Thymus (tissue), 11 donors: ENCODE measurements around the gene HSPA2. TPM values are rescaled to one million over a fixed set of nuclear protein-coding genes. Genes with fewer than 3 reads are reported as not detected.

Experiments used
- DNase-seq, 9 donors: peaks; one replicate each; pipeline ENCODE4 v3.0.0-alpha.2; 2013; ENCODE audit warnings: low spot score in 9 of 9, low read depth in 6 of 9, missing footprints in 1 of 9
- H3K27ac ChIP-seq, 2 donors: one replicate each; pipeline ENCODE4 v1.5.1; 2013; ENCODE audit warnings: control low read depth in 1 of 2, low read depth in 1 of 2, low read length in 1 of 2, mild to moderate bottlenecking in 1 of 2, moderate library complexity in 1 of 2
- H3K27me3 ChIP-seq, 2 donors: one replicate each; pipeline ENCODE4 v1.5.1; 2013; ENCODE audit warnings: low read length in 1 of 2; ENCODE audit not compliant: control insufficient read depth in 2 of 2, insufficient read depth in 1 of 2
- H3K36me3 ChIP-seq, 2 donors: one replicate each; pipeline ENCODE4 v1.5.1; 2013; ENCODE audit warnings: low read length in 1 of 2, mild to moderate bottlenecking in 1 of 2, moderate library complexity in 1 of 2; ENCODE audit not compliant: control insufficient read depth in 2 of 2, insufficient read depth in 2 of 2
- H3K4me1 ChIP-seq, 2 donors: one replicate each; pipeline ENCODE4 v1.5.1; 2013; ENCODE audit warnings: low read length in 2 of 2; ENCODE audit not compliant: control insufficient read depth in 2 of 2, insufficient read depth in 2 of 2
- H3K4me3 ChIP-seq, 2 donors: one replicate each; pipeline ENCODE4 v1.5.1; 2013; ENCODE audit warnings: low read length in 2 of 2, control low read depth in 1 of 2, mild to moderate bottlenecking in 1 of 2
- H3K9me3 ChIP-seq, 2 donors: one replicate each; pipeline ENCODE4 v1.5.1; 2013; ENCODE audit warnings: low read length in 1 of 2, mild to moderate bottlenecking in 1 of 2; ENCODE audit not compliant: control insufficient read depth in 2 of 2, insufficient read depth in 1 of 2
- WGBS: extraction: QIAGEN DNeasy Blood & Tissue Kit; methylation state at CpG from one replicate; pipeline ENCODE4 v1.1.7; 2013; 5-methylcytosine and 5-hydroxymethylcytosine counted together
- polyA plus RNA-seq: library from polyadenylated mRNA; stranded (reverse); fragments of 200-250 nt; gene quantifications from one replicate; pipeline ENCODE4 v1.2.3, GENCODE V29; 2013
- total RNA-seq: library from RNA; stranded (reverse); fragments of 120-200 nt; gene quantifications from one replicate; pipeline ENCODE4 v1.2.4, GENCODE V29; 2013
- donor health status: healthy.

HSPA2 gene
- total and polyA plus RNA-seq, 2 donors = 3.0 to 7.7 TPM

DNA sequence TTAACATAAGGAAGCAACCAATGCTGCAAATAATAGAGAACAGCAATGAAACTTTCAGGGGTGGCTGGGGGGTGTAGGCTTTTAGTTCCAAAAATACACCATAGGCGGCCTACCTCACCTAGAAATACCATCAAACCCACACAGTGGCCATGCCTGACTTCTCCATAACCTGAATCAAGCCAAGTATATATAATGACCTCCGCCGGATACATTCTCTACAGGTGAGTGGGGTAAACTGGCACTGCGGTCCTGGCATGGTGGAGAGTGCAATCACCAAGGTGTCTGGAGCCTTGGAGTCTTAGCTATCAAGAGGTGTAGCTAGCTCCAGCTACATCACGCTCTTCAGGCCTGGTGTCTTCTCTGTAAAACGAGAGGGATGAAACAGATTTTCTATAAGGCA lies 38.1 kb upstream of the HSPA2 start:
- peaks cover 0 to 8% of the 10 kb centered on the region in 2 donors for H3K36me3 ChIP-seq
- no peaks in the 10 kb centered on the region for H3K9me3 ChIP-seq
- H3K27ac ChIP-seq = peak overlapping the region; percentile 99
- 42% methylated on average over 6 of the region's 6 CpGs for WGBS
- peak in 2 of 9 donors; percentile 22 to 35 for DNase-seq
- H3K27me3 ChIP-seq = no peaks in the 10 kb centered on the region
- H3K4me1 ChIP-seq = peaks cover 16 to 45% of the 10 kb centered on the region in 2 donors
- peak overlapping the region; percentile 76 to 91 for H3K4me3 ChIP-seq

DNA sequence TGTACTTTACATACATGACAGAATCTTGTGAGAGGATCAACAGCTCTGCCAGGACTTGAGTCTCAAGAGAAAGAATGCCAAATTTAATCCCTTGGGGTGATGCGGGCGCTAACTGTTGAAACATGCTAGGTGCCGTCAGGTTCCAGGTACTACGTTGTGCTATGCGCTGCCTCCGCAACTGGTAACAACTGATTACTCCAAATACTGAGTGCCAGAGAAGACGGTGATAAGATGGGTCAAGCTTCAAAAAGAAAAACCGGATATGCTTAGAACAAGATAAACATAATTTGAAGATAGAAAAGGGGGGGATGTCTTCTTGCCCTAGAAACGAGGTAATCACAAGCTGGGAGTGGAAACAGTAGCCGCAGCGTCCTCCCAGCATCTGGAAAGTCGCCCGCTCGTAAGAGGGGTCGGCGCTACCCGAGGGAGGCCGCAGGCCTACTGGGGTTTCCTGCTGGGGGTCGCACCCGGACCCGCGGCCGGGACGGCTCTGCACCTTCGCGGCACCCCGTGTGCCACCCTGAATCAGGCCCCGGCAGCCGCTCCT lies 37.6 kb upstream of the HSPA2 start:
- H3K9me3 ChIP-seq = no peaks in the 10 kb centered on the region

DNA sequence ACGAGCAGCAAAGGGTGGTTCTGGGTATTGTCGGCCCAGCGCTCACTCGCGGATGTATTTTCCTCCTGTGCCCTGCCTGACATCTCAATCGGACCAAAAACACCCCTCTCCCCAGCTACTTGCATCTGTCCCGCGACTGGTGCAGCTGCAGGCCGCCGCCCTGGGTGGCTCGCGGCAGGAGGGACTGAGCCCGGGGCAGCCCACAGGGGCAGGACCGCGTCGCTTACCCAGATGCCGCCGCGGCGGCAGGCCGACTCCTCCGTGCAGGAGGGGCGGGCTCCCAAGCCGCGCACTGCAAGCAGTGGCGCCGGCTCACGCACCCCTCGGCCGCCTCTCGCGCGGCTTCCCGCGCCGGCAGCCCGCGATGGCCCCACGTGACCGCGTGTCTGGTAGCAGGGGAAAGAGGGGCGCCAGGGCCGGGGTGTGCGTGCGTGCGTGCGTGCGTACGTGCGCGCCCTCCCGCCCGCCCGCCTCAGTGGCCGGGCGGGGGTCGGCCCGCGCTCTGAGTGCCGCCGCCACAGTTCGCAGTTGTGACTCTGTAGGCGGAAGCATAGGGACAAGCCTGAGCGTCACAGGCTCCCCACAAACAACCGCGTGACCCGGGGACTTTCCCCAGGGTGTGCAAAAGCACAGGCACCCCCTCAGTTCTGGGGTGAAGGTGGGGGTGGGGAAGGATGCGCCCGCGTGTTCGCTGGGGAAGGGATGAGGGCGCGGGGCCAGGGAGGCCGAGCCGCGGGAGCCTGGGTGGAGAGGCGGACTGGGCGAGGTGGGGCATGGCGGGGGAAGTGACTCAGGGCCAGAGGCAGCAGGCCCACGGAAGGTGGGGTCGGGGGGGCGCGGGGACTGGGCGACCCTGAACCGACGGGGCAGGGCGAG lies 36.9 kb upstream of the HSPA2 start, which contains the start of gene ZBTB25:
Gene ZBTB25 (minus strand): TSS at position 405 of the 876 bp plus-strand sequence. CDS start 13,305 bp downstream, outside the sequence.
- Histone ChIP-seq H3K9me3 (no peaks in the 10 kb centered on the region), H3K36me3 (no peaks in the 10 kb centered on the region), H3K4me1 (peaks cover 16 to 52% of the 10 kb centered on the region in 2 donors), H3K4me3 (peak within 1 kb of the TSS; percentile 90 to 91), H3K27ac (peak within 1 kb of the TSS; percentile 99), H3K27me3 (no peaks in the 10 kb centered on the region)
- peak in 8 of 9 donors; percentile 79 to 96 (median 88) for DNase-seq
- under 1% methylated on average over 87 of the region's 87 CpGs for WGBS

More for the DNA sequence above, 37.6 kb upstream of the HSPA2 start:
- Histone ChIP-seq H3K27me3 (no peaks in the 10 kb centered on the region), H3K4me3 (peak overlapping the region; percentile 76 to 91), H3K36me3 (peaks cover 0 to 4% of the 10 kb centered on the region in 2 donors), H3K4me1 (peaks cover 16 to 49% of the 10 kb centered on the region in 2 donors), H3K27ac (peak overlapping the region; percentile 99)
- peak in 4 of 9 donors; percentile 33 to 66 (median 46) for DNase-seq
- WGBS = under 1% methylated on average over 29 of the region's 29 CpGs

DNA sequence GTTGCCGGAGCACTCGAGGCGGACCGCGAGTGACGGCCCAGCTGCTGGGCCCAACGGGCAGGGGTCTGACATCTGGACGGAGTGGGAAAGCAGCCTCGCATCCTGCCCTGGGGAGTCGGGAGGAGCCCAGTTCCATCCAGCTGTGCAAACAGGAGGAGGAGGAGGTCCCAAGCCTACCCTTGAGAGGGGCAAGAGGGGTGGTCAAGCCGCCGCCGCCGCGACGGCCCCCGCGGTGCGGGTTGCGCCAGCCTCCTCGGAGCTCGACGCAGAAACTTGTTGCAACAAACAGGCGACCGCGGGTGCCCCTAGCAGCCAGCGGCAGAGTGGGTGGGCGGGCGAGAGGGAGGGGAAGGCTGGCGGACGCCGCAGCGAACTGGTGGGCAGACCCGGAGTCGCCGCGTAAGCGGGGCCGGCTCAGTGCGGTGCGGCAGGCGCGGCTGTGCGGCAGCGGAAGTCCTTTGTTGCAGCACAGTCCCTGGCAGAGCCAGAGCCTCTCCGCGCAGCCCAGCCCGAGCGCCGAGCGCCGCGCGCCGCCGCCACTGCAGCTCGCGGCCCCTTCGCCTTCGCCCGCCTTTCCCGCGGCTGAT lies 36.1 kb upstream of the HSPA2 start, which contains the start of gene ZBTB1:
Gene ZBTB1 (plus strand): TSS at position 461 of the 587 bp plus-strand sequence. CDS start 16,735 bp downstream, outside the sequence.
- peak in 8 of 9 donors; percentile 55 to 84 (median 65) for DNase-seq
- WGBS = under 1% methylated on average over 63 of the region's 63 CpGs
- Histone ChIP-seq H3K4me1 (peaks cover 13 to 56% of the 10 kb centered on the region in 2 donors), H3K9me3 (no peaks in the 10 kb centered on the region), H3K4me3 (peak within 1 kb of the TSS; percentile 90 to 91), H3K27ac (peak within 1 kb of the TSS; percentile 99), H3K27me3 (no peaks in the 10 kb centered on the region), H3K36me3 (no peaks in the 10 kb centered on the region)

DNA sequence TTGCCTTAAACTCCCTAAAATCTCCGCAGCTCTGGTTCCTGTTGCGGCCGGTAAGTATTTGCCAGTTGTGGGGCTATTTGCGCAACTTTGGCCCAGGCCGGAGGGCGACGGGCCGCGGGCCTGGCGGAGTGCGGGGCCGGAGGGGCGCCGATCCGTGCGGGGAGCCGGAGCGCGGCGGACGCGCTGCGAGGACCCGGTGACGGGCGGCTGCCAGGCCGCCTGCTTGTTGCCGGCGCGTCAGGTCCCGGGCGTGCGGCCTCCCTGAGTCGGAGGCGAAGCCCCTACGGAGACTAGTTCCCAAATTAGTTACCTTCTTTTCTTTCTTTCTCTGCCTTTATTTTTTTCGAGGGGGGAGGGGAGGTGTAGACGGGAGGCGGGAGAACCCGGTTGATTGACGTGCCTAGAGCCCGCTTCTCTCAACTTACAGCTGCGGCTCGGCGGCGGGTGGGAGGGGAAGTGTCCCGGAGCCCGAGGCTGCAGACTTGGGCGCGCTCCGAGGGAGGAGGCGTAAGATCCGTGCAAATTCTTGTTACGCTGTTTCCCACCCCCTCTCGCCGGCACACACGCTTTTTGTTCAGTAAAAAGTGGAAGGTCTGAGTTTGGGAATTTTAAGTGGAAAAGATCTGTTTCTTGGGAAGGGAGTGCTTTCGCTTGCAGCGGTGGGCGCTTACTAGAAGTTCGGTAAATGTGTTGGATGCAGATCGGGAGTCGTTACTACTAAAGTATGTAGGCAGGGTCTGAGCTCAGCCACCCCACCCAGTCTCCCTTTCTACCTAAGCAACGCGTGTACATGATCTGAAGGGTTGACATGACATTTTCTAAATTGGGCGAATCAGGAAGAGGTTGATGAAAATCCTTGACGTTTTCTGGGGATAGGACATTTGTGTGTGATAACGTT lies 35.4 kb upstream of the HSPA2 start:
- H3K27ac ChIP-seq = peak overlapping the region; percentile 99
- peak; percentile 83 to 96 (median 89) for DNase-seq
- H3K36me3 ChIP-seq = no peaks in the 10 kb centered on the region
- peak overlapping the region; percentile 90 to 91 for H3K4me3 ChIP-seq
- H3K9me3 ChIP-seq = no peaks in the 10 kb centered on the region
- H3K4me1 ChIP-seq = peaks cover 12 to 51% of the 10 kb centered on the region in 2 donors
- H3K27me3 ChIP-seq = no peaks in the 10 kb centered on the region
- under 1% methylated on average over 68 of the region's 68 CpGs for WGBS

DNA sequence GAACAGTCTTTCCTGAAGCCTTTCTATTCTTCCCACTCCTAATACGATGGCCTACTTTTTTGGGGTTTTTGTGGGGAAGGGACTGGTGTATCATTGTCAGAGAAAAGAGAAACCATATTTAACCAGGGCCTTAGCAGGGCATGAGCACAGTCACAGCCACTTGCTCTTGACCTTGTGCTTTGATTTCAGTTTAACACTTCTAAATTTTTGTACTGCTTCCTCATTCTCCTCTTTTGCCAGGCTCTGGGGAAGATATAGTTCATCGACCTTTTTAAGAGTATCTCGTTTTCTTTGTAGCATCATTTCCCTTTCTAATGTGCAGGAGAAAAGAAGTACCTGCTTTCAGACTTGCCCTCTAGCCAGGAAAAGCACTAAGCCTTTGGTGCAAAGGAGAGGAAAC lies 33.8 kb upstream of the HSPA2 start:
- DNase-seq = peak in 1 of 9 donors; percentile 36
- H3K4me1 ChIP-seq = peaks cover 14 to 53% of the 10 kb centered on the region in 2 donors
- H3K4me3 ChIP-seq = peak overlapping the region; percentile 28
- peaks cover 0 to 4% of the 10 kb centered on the region in 2 donors for H3K36me3 ChIP-seq
- no peaks in the 10 kb centered on the region for H3K9me3 ChIP-seq
- H3K27me3 ChIP-seq = no peaks in the 10 kb centered on the region
- H3K27ac ChIP-seq = peak overlapping the region in 1 of 2 donors; percentile 67
- 3% methylated on average over 3 of the region's 3 CpGs for WGBS

DNA sequence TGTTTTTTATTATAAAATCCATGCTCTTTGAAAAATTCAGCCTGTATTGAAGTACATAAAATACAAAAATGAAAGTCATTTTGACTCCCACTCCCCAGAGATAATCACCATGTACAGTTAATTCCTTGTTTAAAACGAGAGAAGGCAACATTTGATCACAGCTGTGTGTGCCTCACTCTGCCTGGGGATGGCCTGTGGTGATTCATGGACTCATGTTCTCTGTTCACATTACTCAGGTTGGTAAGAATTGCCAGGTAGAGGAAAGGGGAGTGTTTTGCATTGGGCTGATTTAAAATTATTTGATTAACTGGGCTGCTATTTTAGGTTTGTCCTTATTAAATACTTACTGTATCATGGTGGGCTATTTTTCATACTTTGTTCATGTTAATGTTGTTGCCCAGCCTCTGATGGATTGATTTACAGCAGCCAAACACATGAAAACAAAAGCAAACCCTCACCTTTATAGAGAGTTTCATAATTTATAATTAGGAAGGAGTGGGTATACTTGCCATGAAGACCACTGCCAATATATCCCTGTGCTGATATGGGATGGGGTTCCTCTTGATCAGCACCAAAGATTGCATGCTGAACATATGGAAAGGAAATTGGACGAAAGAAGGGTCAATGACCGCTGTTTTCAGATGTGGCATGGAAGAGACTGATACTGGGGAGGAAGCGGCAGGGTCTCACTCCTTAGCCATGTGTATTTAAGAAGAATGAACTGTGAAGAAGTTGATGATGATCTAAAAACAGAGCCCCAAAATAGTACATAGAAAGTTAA lies 33.0 kb upstream of the HSPA2 start:
- Histone ChIP-seq H3K4me3 (no peak overlapping the region), H3K36me3 (peaks cover 0 to 5% of the 10 kb centered on the region in 2 donors), H3K4me1 (peaks cover 7 to 45% of the 10 kb centered on the region in 2 donors), H3K27ac (no peak overlapping the region), H3K9me3 (no peaks in the 10 kb centered on the region), H3K27me3 (no peaks in the 10 kb centered on the region)
- no peak for DNase-seq
- WGBS = 72% methylated on average over 4 of the region's 4 CpGs
